MG63 (cell line): Measurements from ENCODE around the gene RPH3AL. TPM values are rescaled to one million over a fixed set of nuclear protein-coding genes. Genes with fewer than 3 reads are reported as not detected.
"Not testable (repeated sequence)": the region's sequence is repeated elsewhere in the genome, so short reads cannot be mapped to it uniquely, and the experiment has no call there.

ENCODE experiments used
- DNase-seq: peaks from one replicate; pipeline ENCODE4 v3.0.0-alpha.2; 2020
- H3K27me3 ChIP-seq: fragments of 250-450 bp; sonication (Bioruptor Pico); 2 replicates; pipeline ENCODE4 v1.5.1; 2020; ENCODE audit warnings: mild to moderate bottlenecking, moderate library complexity
- H3K36me3 ChIP-seq: fragments of 250-450 bp; sonication (Bioruptor Pico); 2 replicates; pipeline ENCODE4 v1.5.1; 2020; ENCODE audit warnings: mild to moderate bottlenecking, moderate library complexity
- H3K4me3 ChIP-seq: fragments of 250-450 bp; sonication (Bioruptor Pico); 2 replicates; pipeline ENCODE4 v1.5.1; 2020; ENCODE audit warnings: mild to moderate bottlenecking, moderate library complexity
- H3K9me3 ChIP-seq: fragments of 250-450 bp; sonication (Bioruptor Pico); 2 replicates; pipeline ENCODE4 v1.5.1; 2020; ENCODE audit warnings: mild to moderate bottlenecking, moderate library complexity
- total RNA-seq: library from RNA; depleted of rRNA; stranded (reverse); fragments of >200 nt; shearing (Covaris generic); gene quantifications from 2 replicates; pipeline ENCODE4 v1.2.3, GENCODE V29; 2014; ENCODE audit warnings: low replicate concordance

Gene RPH3AL
- total RNA-seq, 1 experiment from 2014 or later: 2.3 TPM

DNA sequence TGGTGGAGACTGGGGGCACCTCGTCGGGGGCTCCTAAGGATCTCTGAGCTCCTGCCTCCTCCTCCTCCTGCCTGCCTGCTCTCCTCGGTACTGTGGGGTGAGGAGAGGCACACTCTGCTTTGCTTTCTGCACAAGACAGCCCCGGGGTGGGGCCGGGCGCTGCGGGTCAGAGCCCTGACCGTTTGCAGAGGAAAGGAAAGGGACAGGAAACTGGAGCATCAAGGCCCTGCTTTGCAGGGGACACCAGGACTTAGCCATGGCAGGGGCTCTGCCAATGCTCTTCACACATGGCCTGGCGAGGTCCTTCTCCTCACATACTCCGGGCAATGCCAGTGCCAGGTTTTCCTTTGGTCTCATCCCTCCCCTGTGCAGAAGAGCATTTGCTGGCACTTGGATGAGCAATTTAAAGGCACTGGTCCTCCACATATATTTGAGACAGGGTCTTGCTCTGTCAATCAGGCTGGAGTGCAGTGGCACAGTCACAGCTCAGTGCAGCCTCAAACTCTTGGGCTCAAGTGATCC, 147.4 kb downstream of the RPH3AL start:
- H3K9me3 ChIP-seq: no peaks in the 10 kb centered on the region
- no peak overlapping the region for H3K4me3 ChIP-seq
- peaks cover 4% of the 10 kb centered on the region; the same call in 1 of the 2 replicates for H3K27me3 ChIP-seq
- H3K36me3 ChIP-seq: no peaks in the 10 kb centered on the region
- no peak for DNase-seq

- Histone ChIP-seq H3K4me3 (no peak overlapping the region), H3K27me3 (peaks cover 4% of the 10 kb centered on the region; the same call in 1 of the 2 replicates), H3K9me3 (no peaks in the 10 kb centered on the region), H3K36me3 (no peaks in the 10 kb centered on the region)
- DNase-seq: no peak
These were observed 148.0 kb downstream of the RPH3AL start for GRCh38 chr17:204427-205147.

DNA sequence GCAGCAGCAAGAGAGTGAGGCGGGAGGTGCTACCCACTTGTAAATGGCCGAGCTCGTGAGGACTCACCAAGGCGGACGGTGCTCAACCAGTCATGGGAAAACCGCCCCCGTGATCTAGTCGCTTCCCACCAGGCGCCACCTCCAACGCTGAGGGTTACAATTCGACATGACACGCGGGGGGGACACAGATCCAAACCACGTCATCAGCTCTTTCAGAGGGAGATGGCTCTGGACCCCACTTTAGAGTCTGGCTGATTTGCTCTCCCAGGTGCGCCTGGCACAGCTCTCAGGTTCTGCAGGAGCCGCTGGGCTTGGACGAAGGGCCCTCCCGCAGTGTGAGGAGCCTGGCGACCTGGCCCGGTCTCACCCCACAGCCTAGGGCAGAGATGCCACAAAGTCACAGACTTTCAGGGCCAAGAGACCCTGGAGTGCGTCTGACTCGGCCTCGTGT, 150.1 kb downstream of the RPH3AL start:
- Histone ChIP-seq H3K27me3 (peaks cover 2% of the 10 kb centered on the region; the same call in 1 of the 2 replicates), H3K9me3 (no peaks in the 10 kb centered on the region), H3K4me3 (no peak overlapping the region), H3K36me3 (no peaks in the 10 kb centered on the region)
- DNase-seq: no peak

GRCh38 chr17:201736-202135, 150.9 kb downstream of the RPH3AL start:
- DNase-seq, H3K27me3 ChIP-seq, H3K36me3 ChIP-seq, H3K4me3 ChIP-seq, H3K9me3 ChIP-seq: not testable (repeated sequence)

GRCh38 chr17:201257-201656, 151.3 kb downstream of the RPH3AL start:
- not testable (repeated sequence) for H3K9me3 ChIP-seq, H3K4me3 ChIP-seq, H3K36me3 ChIP-seq, H3K27me3 ChIP-seq, DNase-seq

DNA sequence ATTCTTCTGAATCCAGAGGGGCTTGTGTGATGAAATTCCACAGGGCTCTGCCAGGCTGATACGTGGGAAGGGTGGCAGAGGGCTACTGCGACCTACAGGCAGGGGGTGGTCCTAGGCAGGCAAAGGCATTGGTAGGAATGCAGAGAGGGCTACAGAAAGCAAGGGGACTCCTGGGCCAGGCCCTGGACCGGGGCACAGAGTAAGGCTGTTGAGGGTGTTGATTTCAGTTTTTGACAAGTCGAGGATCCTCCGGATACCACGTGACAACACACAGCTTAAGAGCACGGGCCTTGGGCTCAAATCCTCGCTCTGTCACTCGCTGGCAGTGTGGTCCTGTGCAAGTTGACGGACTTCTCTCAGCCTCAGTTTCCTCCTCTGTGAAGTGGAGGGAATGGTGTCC, 152.0 kb downstream of the RPH3AL start:
- no peaks in the 10 kb centered on the region for H3K36me3 ChIP-seq
- no peaks in the 10 kb centered on the region for H3K27me3 ChIP-seq
- H3K9me3 ChIP-seq: no peaks in the 10 kb centered on the region
- DNase-seq: no peak
- H3K4me3 ChIP-seq: no peak overlapping the region

GRCh38 chr17:199806-200545, 152.6 kb downstream of the RPH3AL start:
- Histone ChIP-seq H3K4me3 (no peak overlapping the region), H3K27me3 (no peaks in the 10 kb centered on the region), H3K9me3 (no peaks in the 10 kb centered on the region), H3K36me3 (no peaks in the 10 kb centered on the region)
- no peak for DNase-seq

GRCh38 chr17:199191-199604, 153.4 kb downstream of the RPH3AL start:
- H3K36me3 ChIP-seq: no peaks in the 10 kb centered on the region
- H3K9me3 ChIP-seq: no peaks in the 10 kb centered on the region
- H3K27me3 ChIP-seq: no peaks in the 10 kb centered on the region
- DNase-seq: no peak
- H3K4me3 ChIP-seq: no peak overlapping the region

DNA sequence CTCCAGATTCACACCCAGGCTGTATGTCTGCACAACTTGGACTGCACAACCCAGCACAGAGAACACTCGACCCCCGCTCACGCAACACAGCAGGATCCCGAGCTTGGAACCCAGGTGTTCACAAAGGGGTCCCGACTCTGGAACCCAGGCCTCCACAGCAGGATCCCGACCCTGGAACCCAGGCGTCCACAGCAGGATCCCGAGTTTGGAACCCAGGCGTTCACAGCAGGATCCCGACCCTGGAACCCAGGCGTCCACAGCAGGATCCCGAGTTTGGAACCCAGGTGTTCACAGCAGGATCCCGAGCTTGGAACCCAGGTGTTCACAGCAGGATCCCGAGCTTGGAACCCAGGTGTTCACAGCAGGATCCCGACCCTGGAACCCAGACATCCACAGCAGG, 154.4 kb downstream of the RPH3AL start:
- not testable (repeated sequence) for H3K27me3 ChIP-seq, DNase-seq

DNA sequence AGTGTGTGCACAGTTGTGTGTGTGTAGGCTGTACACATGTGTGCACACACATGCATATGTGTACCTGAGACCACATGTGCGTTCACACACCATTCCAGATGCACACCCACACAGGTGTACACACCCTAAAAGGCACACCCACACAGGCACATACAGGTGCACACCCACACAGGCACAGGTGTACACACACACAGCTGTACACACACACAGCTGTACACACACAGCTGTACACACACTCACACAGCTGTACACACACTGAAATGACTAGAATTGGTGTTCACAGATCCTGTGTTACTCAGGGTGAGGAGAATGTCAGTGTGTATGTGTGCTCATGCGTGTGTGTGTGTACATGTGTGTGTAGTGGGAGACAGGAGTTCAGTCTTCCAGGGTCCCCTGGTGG, 155.3 kb downstream of the RPH3AL start:
- no peak for DNase-seq
- no peaks in the 10 kb centered on the region for H3K27me3 ChIP-seq
- no peaks in the 10 kb centered on the region for H3K9me3 ChIP-seq
- no peaks in the 10 kb centered on the region for H3K36me3 ChIP-seq
- H3K4me3 ChIP-seq: no peak overlapping the region

More for the DNA sequence above, 154.4 kb downstream of the RPH3AL start:
- H3K36me3 ChIP-seq, H3K9me3 ChIP-seq, H3K4me3 ChIP-seq: not testable (repeated sequence)

DNA sequence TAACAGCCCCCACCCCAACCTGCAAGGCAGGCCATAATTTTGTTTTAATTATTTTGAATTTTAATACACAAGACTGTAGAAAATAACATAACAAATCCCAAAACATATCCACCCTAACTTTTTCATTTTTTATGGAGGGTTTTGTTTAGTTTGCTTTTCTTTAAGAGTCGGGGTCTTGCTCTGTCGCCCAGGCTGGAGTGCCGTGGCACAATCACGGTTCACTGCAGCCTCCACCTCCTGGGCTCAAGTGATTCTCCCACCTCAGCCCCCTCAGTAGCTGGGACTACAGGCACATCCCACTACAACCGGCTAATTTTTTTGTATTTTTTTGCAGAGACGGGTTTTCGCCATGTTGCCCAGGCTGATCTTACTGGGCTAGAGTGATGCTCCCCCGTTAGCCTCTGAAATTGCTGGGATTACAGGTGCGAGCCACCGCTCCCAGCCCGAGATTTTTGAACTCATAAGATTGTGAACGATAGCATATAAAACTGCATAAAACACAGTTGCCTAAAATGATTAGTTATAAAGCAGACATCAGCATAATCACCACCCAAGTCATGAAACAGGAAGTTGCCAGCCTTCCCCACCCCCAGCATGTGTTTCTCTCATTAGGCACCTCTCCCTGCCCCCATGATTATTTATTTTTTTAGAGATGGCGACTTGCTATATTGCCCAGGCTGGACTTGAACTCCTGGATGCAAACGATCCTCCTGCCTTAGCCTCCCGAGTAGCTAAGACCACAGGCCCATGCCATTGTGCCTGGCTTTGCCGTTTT, 157.6 kb downstream of the RPH3AL start:
- no peak for DNase-seq
- no peaks in the 10 kb centered on the region for H3K36me3 ChIP-seq
- H3K27me3 ChIP-seq: no peaks in the 10 kb centered on the region
- no peaks in the 10 kb centered on the region for H3K9me3 ChIP-seq
- H3K4me3 ChIP-seq: no peak overlapping the region

DNA sequence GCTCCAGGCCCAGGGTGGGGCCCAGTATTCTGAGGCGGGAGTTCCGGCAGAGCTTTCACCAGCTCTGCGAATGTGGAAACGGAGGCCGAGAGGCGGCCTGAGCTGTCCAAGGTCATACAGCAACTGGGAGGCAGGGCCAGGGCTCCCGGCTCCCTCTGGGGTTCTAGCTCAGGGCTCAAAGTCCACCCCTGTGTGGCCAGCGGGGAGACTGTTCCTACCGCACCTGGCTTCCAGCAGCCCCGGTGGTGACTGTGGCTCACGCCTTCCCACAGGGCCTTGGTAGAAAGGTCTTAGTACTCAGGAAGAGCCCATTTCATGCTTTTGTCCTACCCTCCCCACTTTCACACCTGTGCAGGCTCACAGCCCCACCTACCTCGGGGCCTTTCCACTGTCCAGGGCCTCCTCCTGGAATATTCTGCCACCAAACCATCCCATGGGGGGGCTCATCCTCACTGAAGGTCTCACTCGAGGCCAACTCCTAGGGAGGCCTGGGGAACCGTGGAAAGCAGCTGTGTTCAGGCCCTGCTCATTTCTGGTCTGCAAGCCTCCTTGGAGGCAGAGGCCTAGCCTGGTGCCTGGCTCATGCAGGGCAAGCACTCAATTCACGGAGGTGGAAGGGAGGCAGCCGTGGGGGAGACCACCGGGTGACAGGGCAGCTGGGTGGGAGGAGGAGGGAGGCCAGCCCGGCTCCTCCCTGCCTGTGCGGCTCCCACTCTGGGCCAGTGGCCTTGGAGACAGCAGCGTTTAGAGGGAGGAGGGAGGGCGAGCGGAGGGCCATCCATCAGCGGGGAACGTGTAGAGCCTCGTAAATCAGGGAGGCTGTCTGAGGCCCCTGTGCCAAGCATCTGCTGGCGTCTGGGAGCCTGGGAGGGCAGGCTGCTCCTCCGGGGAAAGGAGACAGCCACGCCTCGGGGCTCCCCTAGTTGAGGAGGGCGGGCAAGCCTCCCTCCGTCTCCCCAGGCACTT, 158.5 kb downstream of the RPH3AL start:
- Histone ChIP-seq H3K27me3 (no peaks in the 10 kb centered on the region), H3K9me3 (no peaks in the 10 kb centered on the region), H3K4me3 (no peak overlapping the region), H3K36me3 (no peaks in the 10 kb centered on the region)
- DNase-seq: no peak

DNA sequence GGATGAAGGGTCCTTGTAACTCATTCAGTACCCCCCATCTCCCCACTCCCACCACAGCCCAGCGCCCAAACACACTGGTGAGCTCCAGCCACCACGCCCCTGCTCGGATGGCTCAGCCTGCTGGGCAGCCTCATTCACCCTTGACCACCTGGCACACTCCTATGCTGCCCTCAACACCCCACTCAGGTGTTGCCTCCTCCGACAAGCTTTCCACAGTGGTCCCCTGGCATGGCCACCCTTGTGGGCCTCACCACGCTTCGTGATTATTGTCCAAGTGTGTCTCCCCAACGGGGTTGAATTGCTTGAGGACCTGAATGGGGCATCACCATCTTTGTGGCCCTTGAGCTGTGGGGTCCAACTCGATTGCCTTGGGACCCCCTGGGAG, 159.2 kb downstream of the RPH3AL start:
- DNase-seq: no peak
- Histone ChIP-seq H3K9me3 (no peaks in the 10 kb centered on the region), H3K4me3 (no peak overlapping the region), H3K27me3 (no peaks in the 10 kb centered on the region), H3K36me3 (no peaks in the 10 kb centered on the region)

- no peaks in the 10 kb centered on the region for H3K36me3 ChIP-seq
- no peak overlapping the region for H3K4me3 ChIP-seq
- DNase-seq: no peak
- H3K27me3 ChIP-seq: no peaks in the 10 kb centered on the region
- no peaks in the 10 kb centered on the region for H3K9me3 ChIP-seq
These were observed 159.8 kb downstream of the RPH3AL start for GRCh38 chr17:192666-193425.

GRCh38 chr17:189444-189843, 163.2 kb downstream of the RPH3AL start:
- Histone ChIP-seq H3K36me3 (no peaks in the 10 kb centered on the region), H3K4me3 (no peak overlapping the region), H3K9me3 (no peaks in the 10 kb centered on the region), H3K27me3 (no peaks in the 10 kb centered on the region)
- DNase-seq: no peak
